CD4-positive, alpha-beta T cell (primary cell): ENCODE data around the gene PTPRD. TPM values are rescaled to one million over a fixed set of nuclear protein-coding genes. Genes with fewer than 3 reads are reported as not detected.

Source experiments
- ATAC-seq: fragments of 200-7000 bp; cut with Tn5 transposase; one replicate; pipeline ENCODE4 v1.10.0; 2022; ENCODE audit warnings: mild to moderate bottlenecking; ENCODE audit not compliant: poor library complexity
- CTCF ChIA-PET: fragments of 350-600 bp; sonication (Branson Sonifier 250); formaldehyde crosslinking; loops from one replicate; lab custom pipeline; 2021; ENCODE audit warnings: antibody characterized with exemption, inconsistent platforms; lab: Charles Lee
- POLR2A ChIA-PET: fragments of 350-600 bp; sonication (Branson Sonifier 250); formaldehyde crosslinking; loops from one replicate; lab custom pipeline; 2021; ENCODE audit warnings: antibody characterized with exemption, inconsistent platforms; lab: Charles Lee
- DNase-seq, 14 experiments: peaks; one replicate each; pipeline ENCODE4 v3.0.0-alpha.2; 2013 to 2020; ENCODE audit warnings: mixed read lengths in 2 of 14
- H3K27ac ChIP-seq, 2 donors: one replicate each; pipeline versions ENCODE4 v1.5.1 to v1.7.0; 2013; ENCODE audit warnings: low read length in 2 of 2, low read depth in 1 of 2, mild to moderate bottlenecking in 1 of 2
- H3K27me3 ChIP-seq, 2 experiments: 1 replicate in 1 of 2; 2 replicates in 1 of 2; pipeline versions ENCODE4 v1.6.1 to v1.7.0; 2013; ENCODE audit warnings: low read length in 2 of 2, control low read depth in 1 of 2, mild to moderate bottlenecking in 1 of 2, moderate library complexity in 1 of 2; ENCODE audit not compliant: insufficient read depth in 2 of 2, control insufficient read depth in 1 of 2
- H3K36me3 ChIP-seq: one replicate; pipeline ENCODE4 v1.6.1; 2013; ENCODE audit warnings: low read length, control low read depth; ENCODE audit not compliant: insufficient read depth
- H3K4me1 ChIP-seq: one replicate; pipeline ENCODE4 v1.6.1; 2013; ENCODE audit warnings: low read length, control low read depth; ENCODE audit not compliant: insufficient read depth
- H3K4me3 ChIP-seq: one replicate; pipeline ENCODE4 v1.5.1; 2013; ENCODE audit warnings: mild to moderate bottlenecking, low read length, moderate library complexity
- H3K9me3 ChIP-seq, 2 experiments: 1 replicate in 1 of 2; 2 replicates in 1 of 2; pipeline versions ENCODE4 v1.6.1 to v1.7.0; 2013; ENCODE audit warnings: low read length in 2 of 2, mild to moderate bottlenecking in 2 of 2, control low read depth in 1 of 2, moderate library complexity in 1 of 2; ENCODE audit not compliant: control insufficient read depth in 1 of 2, insufficient read depth in 1 of 2
- H3K27ac Mint-ChIP-seq: one replicate; pipeline ENCODE4 v1.8.0; 2020; ENCODE audit warnings: mixed read lengths
- H3K27me3 Mint-ChIP-seq: one replicate; pipeline ENCODE4 v1.8.0; 2021; ENCODE audit warnings: mixed read lengths
- H3K36me3 Mint-ChIP-seq: one replicate; pipeline ENCODE4 v1.8.0; 2021; ENCODE audit warnings: low read depth, mixed read lengths
- H3K4me1 Mint-ChIP-seq: one replicate; pipeline ENCODE4 v1.8.0; 2021; ENCODE audit warnings: low read depth, mixed read lengths
- H3K4me3 Mint-ChIP-seq: one replicate; pipeline ENCODE4 v1.8.0; 2020; ENCODE audit warnings: mild to moderate bottlenecking, mixed read lengths
- H3K9me3 Mint-ChIP-seq: one replicate; pipeline ENCODE4 v1.8.0; 2020; ENCODE audit warnings: mixed read lengths
- CTCF ChIP-seq: fragments of 200-600 bp; IDR thresholded peaks from one replicate; pipeline ENCODE4 v1.8.0; 2022; ENCODE audit warnings: antibody characterized with exemption, mild to moderate bottlenecking
- intact Hi-C, 2 experiments: fragments of 100-400 bp; cut with DNase I in 1 of 2; cut with micrococcal nuclease in 1 of 2; formaldehyde crosslinking; loops; one replicate each; pipeline versions ENCODE4 v1.15.1 to v1.9.0; 2023 to 2025; cut with DNase I, micrococcal nuclease
- total RNA-seq, 174 experiments: library from RNA in 2 of 174; stranded (reverse) in 2 of 174; gene quantifications; one replicate each; pipeline ENCODE4 v1.2.3 and lab custom pipeline; 2021 to 2026

Gene PTPRD
- total RNA-seq, 2 experiments from 2014 or later: not detected

DNA sequence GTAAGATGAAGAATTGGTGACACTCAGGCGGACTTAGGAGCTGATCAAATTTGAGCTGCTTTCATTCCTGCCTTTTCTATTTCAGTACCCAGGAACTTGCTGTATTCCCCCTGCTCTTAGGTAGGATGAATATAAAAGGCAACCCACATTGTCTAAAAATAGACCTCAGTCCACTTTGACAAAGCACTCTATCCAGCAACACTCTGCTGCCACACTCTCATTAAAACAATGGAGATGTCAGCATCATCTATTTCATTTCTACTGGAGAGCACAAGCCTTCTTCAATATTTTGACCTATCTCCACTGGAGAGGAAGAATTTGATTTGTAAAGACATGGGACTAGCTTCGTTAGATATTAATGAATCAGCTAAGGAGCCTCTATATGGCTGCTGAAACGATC is 468.4 kb downstream of the PTPRD start:
- ATAC-seq (no peak), DNase-seq (no peak)
- no peak for TF ChIP-seq CTCF
- ChIA-PET POLR2A (no interaction called here), CTCF (no interaction called here)
- Mint-ChIP-seq H3K9me3 (peaks cover 7% of the 10 kb centered on the region), H3K36me3 (no peaks in the 10 kb centered on the region), H3K27me3 (no peaks in the 10 kb centered on the region), H3K4me1 (no peaks in the 10 kb centered on the region), H3K27ac (no peak overlapping the region), H3K4me3 (no peak overlapping the region)
- Histone ChIP-seq H3K36me3 (no peaks in the 10 kb centered on the region), H3K9me3 (no peaks in the 10 kb centered on the region), H3K4me3 (no peak overlapping the region), H3K27ac (no peak overlapping the region), H3K4me1 (no peaks in the 10 kb centered on the region), H3K27me3 (no peaks in the 10 kb centered on the region)
- intact Hi-C loops: no loop called here

GRCh38 chr9:10135553-10135952 is 477.2 kb downstream of the PTPRD start:
- ChIA-PET CTCF (no interaction called here), POLR2A (no interaction called here)
- Mint-ChIP-seq H3K9me3 (peaks cover 17% of the 10 kb centered on the region), H3K36me3 (no peaks in the 10 kb centered on the region), H3K27me3 (no peaks in the 10 kb centered on the region), H3K4me1 (no peaks in the 10 kb centered on the region), H3K4me3 (no peak overlapping the region), H3K27ac (no peak overlapping the region)
- no peak for DNase-seq
- H3K4me3 ChIP-seq: no peak overlapping the region
- no peaks in the 10 kb centered on the region for H3K9me3 ChIP-seq
- H3K27ac ChIP-seq: no peak overlapping the region
- no peak for ATAC-seq
- no peaks in the 10 kb centered on the region for H3K36me3 ChIP-seq
- H3K4me1 ChIP-seq: no peaks in the 10 kb centered on the region
- no peak for TF ChIP-seq CTCF
- no peaks in the 10 kb centered on the region for H3K27me3 ChIP-seq
- intact Hi-C loops: no loop called here

DNA sequence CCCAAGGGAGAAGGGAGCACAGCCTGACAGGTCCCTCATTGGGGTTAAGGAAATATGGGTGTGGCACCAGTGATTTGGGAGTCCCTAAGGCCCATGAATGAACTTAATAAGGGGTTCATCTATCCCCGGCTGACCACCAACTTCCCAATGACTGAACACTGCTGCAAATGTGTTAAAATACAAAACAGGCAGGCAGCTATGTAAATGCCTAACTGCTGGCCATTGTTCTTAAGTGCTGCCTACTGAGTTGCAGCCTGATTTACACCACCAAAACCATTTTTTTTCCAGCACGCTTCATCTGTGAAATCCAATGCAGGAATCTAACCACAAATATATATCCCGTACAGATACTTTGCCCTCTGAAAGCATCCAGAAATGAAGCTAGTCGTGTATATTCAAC is 478.5 kb downstream of the PTPRD start:
- Mint-ChIP-seq H3K4me3 (no peak overlapping the region), H3K36me3 (no peaks in the 10 kb centered on the region), H3K27ac (no peak overlapping the region), H3K4me1 (no peaks in the 10 kb centered on the region), H3K27me3 (no peaks in the 10 kb centered on the region), H3K9me3 (peaks cover 13% of the 10 kb centered on the region)
- no peak for TF ChIP-seq CTCF
- Histone ChIP-seq H3K36me3 (no peaks in the 10 kb centered on the region), H3K9me3 (no peaks in the 10 kb centered on the region), H3K4me1 (no peaks in the 10 kb centered on the region), H3K4me3 (no peak overlapping the region), H3K27ac (no peak overlapping the region), H3K27me3 (no peaks in the 10 kb centered on the region)
- ChIA-PET POLR2A (no interaction called here), CTCF (no interaction called here)
- DNase-seq (no peak), ATAC-seq (no peak)
- intact Hi-C loops: no loop called here
